HepG2 (cell line): ENCODE data around the gene TGM2. TPM values are rescaled to one million over a fixed set of nuclear protein-coding genes. Genes with fewer than 3 reads are reported as not detected.

Experiments
- AKAP8 ChIP-seq: sonication (generic); formaldehyde crosslinking; IDR thresholded peaks from 2 replicates; pipeline ENCODE4 v1.5.1; 2020; ENCODE audit warnings: mild to moderate bottlenecking, missing genetic modification reagents
- ARNT2 ChIP-seq: sonication (generic); formaldehyde crosslinking; IDR thresholded peaks from 2 replicates; pipeline ENCODE4 v1.8.0; 2022; ENCODE audit warnings: mild to moderate bottlenecking, low read depth, missing genetic modification reagents, moderate library complexity
- CBFB ChIP-seq: sonication (generic); formaldehyde crosslinking; IDR thresholded peaks from 2 replicates; pipeline ENCODE4 v1.4.0; 2020; ENCODE audit warnings: missing genetic modification reagents
- FLYWCH1 ChIP-seq: sonication (generic); formaldehyde crosslinking; IDR thresholded peaks from 2 replicates; pipeline ENCODE4 v1.8.1; 2023; ENCODE audit warnings: mild to moderate bottlenecking, missing genetic modification reagents
- JUN ChIP-seq: sonication (generic); formaldehyde crosslinking; IDR thresholded peaks from 2 replicates; pipeline ENCODE4 v1.4.0; 2020; ENCODE audit warnings: mild to moderate bottlenecking, missing genetic modification reagents
- KMT2A ChIP-seq: sonication (generic); formaldehyde crosslinking; IDR thresholded peaks from 2 replicates; pipeline ENCODE4 v1.4.0; 2020; ENCODE audit warnings: missing genetic modification reagents
- MAF1 ChIP-seq: sonication (generic); formaldehyde crosslinking; IDR thresholded peaks from 2 replicates; pipeline ENCODE4 v1.5.0; 2020; ENCODE audit warnings: missing genetic modification reagents, borderline replicate concordance
- MBNL3 ChIP-seq: fragments of 250-450 bp; sonication (Bioruptor Pico); conservative IDR thresholded peaks from 2 replicates; pipeline ENCODE4 v1.8.0; 2022; ENCODE audit warnings: mild to moderate bottlenecking, inconsistent platforms
- NFE2L1 ChIP-seq: sonication (generic); formaldehyde crosslinking; IDR thresholded peaks from 2 replicates; pipeline ENCODE4 v1.4.0; 2020; ENCODE audit warnings: missing genetic modification reagents, mild to moderate bottlenecking, borderline replicate concordance
- NFKB2 ChIP-seq: sonication (generic); formaldehyde crosslinking; IDR thresholded peaks from 2 replicates; pipeline ENCODE4 v1.4.0; 2020; ENCODE audit warnings: missing genetic modification reagents, borderline replicate concordance
- ZBTB7A ChIP-seq: sonication (generic); formaldehyde crosslinking; IDR thresholded peaks from 2 replicates; pipeline ENCODE4 v1.8.0; 2022; ENCODE audit warnings: mild to moderate bottlenecking, missing genetic modification reagents
- ZEB1 ChIP-seq: IDR thresholded peaks from 2 replicates; pipeline ENCODE4 v1.6.1; 2012; ENCODE audit warnings: mild to moderate bottlenecking, low read depth, inconsistent platforms; ENCODE audit not compliant: insufficient replicate concordance
- ZFP62 ChIP-seq: sonication (generic); formaldehyde crosslinking; IDR thresholded peaks from 2 replicates; pipeline ENCODE4 v1.4.0; 2020; ENCODE audit warnings: missing genetic modification reagents
- ZNF234 ChIP-seq: sonication (generic); formaldehyde crosslinking; conservative IDR thresholded peaks from 2 replicates; pipeline ENCODE4 v1.5.1; 2020; ENCODE audit warnings: mild to moderate bottlenecking, missing genetic modification reagents
- ZNF274 ChIP-seq: sonication (generic); formaldehyde crosslinking; IDR thresholded peaks from 2 replicates; pipeline ENCODE4 v1.5.1; 2020; ENCODE audit warnings: mild to moderate bottlenecking, missing genetic modification reagents
- ZNF333 ChIP-seq: sonication (generic); formaldehyde crosslinking; IDR thresholded peaks from 2 replicates; pipeline ENCODE4 v1.4.0; 2020; ENCODE audit warnings: mild to moderate bottlenecking, missing genetic modification reagents, borderline replicate concordance
- polyA plus RNA-seq, 8 experiments: library from polyadenylated mRNA; depleted of rRNA in 3 of 8; stranded (reverse) in 7 of 8; unstranded in 1 of 8; fragments of >200 nt; fragmentation: Illumina TruSeq in 4 of 8; extraction: Trizol in 4 of 8; gene quantifications; 2 replicates each; pipeline versions ENCODE4 v1.2.1 to v1.2.3, GENCODE V29; 2011 to 2016; ENCODE audit warnings: low read depth in 4 of 8, missing spikeins in 1 of 8, mixed read lengths in 1 of 8; ENCODE audit not compliant: insufficient read depth in 1 of 8
- total RNA-seq, 5 experiments: library from RNA; depleted of rRNA; stranded (reverse); fragments of >200 nt; fragmentation: Illumina TruSeq; extraction: Trizol; gene quantifications; 2 replicates each; pipeline ENCODE4 v1.2.3, GENCODE V29; 2016; ENCODE audit warnings: low read depth in 1 of 5
- TF ChIP-seq, protein P1 (sequence below): sonication (generic); formaldehyde crosslinking; IDR thresholded peaks from 2 replicates; pipeline ENCODE4 v1.5.0; 2020; ENCODE audit warnings: mild to moderate bottlenecking, missing genetic modification reagents, moderate library complexity
- TF ChIP-seq, protein P2 (sequence below): sonication (generic); formaldehyde crosslinking; IDR thresholded peaks from 2 replicates; pipeline ENCODE4 v1.5.0; 2020; ENCODE audit warnings: missing genetic modification reagents
- TF ChIP-seq, protein P3 (sequence below): sonication (generic); formaldehyde crosslinking; IDR thresholded peaks from 2 replicates; pipeline ENCODE4 v1.5.0; 2020; ENCODE audit warnings: mild to moderate bottlenecking, low read depth, missing genetic modification reagents, borderline replicate concordance
- TF ChIP-seq, protein P4 (sequence below): sonication (generic); formaldehyde crosslinking; IDR thresholded peaks from 2 replicates; pipeline ENCODE4 v1.4.0; 2020; ENCODE audit warnings: missing genetic modification reagents; ENCODE audit errors: not compliant biosample characterization
- TF ChIP-seq, protein P5 (sequence below): sonication (generic); formaldehyde crosslinking; IDR thresholded peaks from 2 replicates; pipeline ENCODE4 v1.8.0; 2022; ENCODE audit warnings: missing genetic modification reagents, mild to moderate bottlenecking, moderate library complexity, borderline replicate concordance
- TF ChIP-seq, protein P6 (sequence below), 2 experiments: fragments of 450-650 bp in 1 of 2; sonication (generic) in 1 of 2; formaldehyde crosslinking; IDR thresholded peaks; 2 replicates each; pipeline versions ENCODE4 v1.5.0 to v1.8.0; 2020 to 2022; ENCODE audit warnings: mild to moderate bottlenecking in 1 of 2, missing genetic modification reagents in 1 of 2

TGM2 gene
- total and polyA plus RNA-seq, 2 of the 13 experiments (the other 11 are each of a cell fraction or from before 2014, with no cell fraction given): 4.2 to 46.4 TPM

DNA sequence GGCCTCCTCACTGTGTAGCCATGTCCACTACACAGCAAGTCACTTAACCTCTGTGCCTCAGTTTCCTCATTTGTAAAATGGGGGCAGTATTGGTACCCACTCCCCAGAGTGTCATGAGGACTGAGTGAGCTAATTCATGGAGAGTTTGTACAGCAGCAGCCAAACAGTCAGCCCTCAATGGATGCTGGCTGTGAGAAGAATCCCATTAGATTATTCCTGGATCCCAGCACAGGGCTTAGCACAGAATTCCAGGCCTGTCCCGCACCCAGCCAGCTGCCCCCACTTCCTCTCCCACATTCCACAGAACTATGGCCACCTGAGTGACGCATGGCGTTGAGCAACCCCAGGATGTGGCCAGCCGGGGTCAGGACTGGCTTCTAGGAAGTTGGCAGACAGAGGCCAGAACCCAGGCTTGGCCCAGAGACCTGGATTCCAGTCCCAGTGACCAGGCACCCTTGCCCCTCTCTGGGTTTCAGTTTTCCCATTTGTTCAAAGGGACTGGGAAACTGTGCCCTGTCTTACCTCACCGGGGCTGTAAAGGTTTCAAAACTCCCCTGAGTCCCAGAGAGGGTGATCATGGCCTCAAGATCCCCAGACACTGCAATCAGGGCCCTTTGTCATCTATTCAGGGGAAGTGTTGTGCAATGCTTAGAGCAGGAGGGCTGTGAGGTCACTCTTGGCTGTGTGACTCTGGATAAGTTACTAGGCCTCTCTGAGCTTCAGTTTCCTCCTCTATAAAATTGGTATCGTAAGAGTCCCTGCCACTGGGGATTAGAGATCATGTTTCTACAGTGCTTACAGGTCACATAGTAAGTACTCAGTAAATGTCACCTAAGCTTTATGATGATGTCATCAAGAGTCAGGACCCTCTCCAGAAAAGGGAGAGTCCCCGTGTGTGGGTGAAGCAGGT lies 3.0 kb upstream of the TGM2 start (continued):
- TF ChIP-seq, protein P1, sequence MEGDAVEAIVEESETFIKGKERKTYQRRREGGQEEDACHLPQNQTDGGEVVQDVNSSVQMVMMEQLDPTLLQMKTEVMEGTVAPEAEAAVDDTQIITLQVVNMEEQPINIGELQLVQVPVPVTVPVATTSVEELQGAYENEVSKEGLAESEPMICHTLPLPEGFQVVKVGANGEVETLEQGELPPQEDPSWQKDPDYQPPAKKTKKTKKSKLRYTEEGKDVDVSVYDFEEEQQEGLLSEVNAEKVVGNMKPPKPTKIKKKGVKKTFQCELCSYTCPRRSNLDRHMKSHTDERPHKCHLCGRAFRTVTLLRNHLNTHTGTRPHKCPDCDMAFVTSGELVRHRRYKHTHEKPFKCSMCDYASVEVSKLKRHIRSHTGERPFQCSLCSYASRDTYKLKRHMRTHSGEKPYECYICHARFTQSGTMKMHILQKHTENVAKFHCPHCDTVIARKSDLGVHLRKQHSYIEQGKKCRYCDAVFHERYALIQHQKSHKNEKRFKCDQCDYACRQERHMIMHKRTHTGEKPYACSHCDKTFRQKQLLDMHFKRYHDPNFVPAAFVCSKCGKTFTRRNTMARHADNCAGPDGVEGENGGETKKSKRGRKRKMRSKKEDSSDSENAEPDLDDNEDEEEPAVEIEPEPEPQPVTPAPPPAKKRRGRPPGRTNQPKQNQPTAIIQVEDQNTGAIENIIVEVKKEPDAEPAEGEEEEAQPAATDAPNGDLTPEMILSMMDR (CRISPR knock-in tag): peak; percentile 63
- peak; percentile 79; the same call in 1 of the 2 replicates for TF ChIP-seq AKAP8 (CRISPR knock-in tag)
- TF ChIP-seq, protein P2, sequence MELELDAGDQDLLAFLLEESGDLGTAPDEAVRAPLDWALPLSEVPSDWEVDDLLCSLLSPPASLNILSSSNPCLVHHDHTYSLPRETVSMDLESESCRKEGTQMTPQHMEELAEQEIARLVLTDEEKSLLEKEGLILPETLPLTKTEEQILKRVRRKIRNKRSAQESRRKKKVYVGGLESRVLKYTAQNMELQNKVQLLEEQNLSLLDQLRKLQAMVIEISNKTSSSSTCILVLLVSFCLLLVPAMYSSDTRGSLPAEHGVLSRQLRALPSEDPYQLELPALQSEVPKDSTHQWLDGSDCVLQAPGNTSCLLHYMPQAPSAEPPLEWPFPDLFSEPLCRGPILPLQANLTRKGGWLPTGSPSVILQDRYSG (CRISPR knock-in tag): no peak
- no peak; the same call in 1 of the 2 replicates for TF ChIP-seq ZNF274 (CRISPR knock-in tag)
- TF ChIP-seq ZNF333 (CRISPR knock-in tag): no peak
- TF ChIP-seq ARNT2 (CRISPR knock-in tag): no peak
- TF ChIP-seq MBNL3 (CRISPR knock-in tag): no peak
- TF ChIP-seq MAF1 (CRISPR knock-in tag): no peak
- TF ChIP-seq NFKB2 (CRISPR knock-in tag): no peak; the same call in 1 of the 2 replicates
- TF ChIP-seq ZBTB7A (CRISPR knock-in tag): 0 out of 2 replicates have a peak, but pooled peaks have one; percentile 39
- TF ChIP-seq CBFB (CRISPR knock-in tag): peak; percentile 58; the same call in 1 of the 2 replicates
- TF ChIP-seq KMT2A (CRISPR knock-in tag): no peak
- TF ChIP-seq, protein P3, sequence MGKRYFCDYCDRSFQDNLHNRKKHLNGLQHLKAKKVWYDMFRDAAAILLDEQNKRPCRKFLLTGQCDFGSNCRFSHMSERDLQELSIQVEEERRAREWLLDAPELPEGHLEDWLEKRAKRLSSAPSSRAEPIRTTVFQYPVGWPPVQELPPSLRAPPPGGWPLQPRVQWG (CRISPR knock-in tag): no peak
- TF ChIP-seq NFE2L1 (CRISPR knock-in tag): no peak
- peak; percentile 83 for TF ChIP-seq ZEB1
- TF ChIP-seq, protein P4, sequence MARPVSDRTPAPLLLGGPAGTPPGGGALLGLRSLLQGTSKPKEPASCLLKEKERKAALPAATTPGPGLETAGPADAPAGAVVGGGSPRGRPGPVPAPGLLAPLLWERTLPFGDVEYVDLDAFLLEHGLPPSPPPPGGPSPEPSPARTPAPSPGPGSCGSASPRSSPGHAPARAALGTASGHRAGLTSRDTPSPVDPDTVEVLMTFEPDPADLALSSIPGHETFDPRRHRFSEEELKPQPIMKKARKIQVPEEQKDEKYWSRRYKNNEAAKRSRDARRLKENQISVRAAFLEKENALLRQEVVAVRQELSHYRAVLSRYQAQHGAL (CRISPR knock-in tag): no peak
- peak; percentile 69; the same call in 1 of the 2 replicates for TF ChIP-seq JUN
- no peak for TF ChIP-seq ZNF234 (CRISPR knock-in tag)
- no peak for TF ChIP-seq FLYWCH1 (CRISPR knock-in tag)
- TF ChIP-seq ZFP62 (CRISPR knock-in tag): no peak
- TF ChIP-seq, protein P5, sequence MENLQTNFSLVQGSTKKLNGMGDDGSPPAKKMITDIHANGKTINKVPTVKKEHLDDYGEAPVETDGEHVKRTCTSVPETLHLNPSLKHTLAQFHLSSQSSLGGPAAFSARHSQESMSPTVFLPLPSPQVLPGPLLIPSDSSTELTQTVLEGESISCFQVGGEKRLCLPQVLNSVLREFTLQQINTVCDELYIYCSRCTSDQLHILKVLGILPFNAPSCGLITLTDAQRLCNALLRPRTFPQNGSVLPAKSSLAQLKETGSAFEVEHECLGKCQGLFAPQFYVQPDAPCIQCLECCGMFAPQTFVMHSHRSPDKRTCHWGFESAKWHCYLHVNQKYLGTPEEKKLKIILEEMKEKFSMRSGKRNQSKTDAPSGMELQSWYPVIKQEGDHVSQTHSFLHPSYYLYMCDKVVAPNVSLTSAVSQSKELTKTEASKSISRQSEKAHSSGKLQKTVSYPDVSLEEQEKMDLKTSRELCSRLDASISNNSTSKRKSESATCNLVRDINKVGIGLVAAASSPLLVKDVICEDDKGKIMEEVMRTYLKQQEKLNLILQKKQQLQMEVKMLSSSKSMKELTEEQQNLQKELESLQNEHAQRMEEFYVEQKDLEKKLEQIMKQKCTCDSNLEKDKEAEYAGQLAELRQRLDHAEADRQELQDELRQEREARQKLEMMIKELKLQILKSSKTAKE (CRISPR knock-in tag): peak; percentile 77; the same call in 1 of the 2 replicates
- TF ChIP-seq, protein P6, sequence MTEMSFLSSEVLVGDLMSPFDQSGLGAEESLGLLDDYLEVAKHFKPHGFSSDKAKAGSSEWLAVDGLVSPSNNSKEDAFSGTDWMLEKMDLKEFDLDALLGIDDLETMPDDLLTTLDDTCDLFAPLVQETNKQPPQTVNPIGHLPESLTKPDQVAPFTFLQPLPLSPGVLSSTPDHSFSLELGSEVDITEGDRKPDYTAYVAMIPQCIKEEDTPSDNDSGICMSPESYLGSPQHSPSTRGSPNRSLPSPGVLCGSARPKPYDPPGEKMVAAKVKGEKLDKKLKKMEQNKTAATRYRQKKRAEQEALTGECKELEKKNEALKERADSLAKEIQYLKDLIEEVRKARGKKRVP (CRISPR knock-in tag; IDR thresholded peaks at IDR 0.05): no peak
